ENCODE results near the gene PXYLP1.
"Not testable (repeated sequence)": the region's sequence is repeated elsewhere in the genome, so short reads cannot be mapped to it uniquely, and the experiment has no call there.

Gene PXYLP1

GRCh38 chr3:141231101-141231951, at the start of gene PXYLP1:
PXYLP1 (plus strand) TSS chr3:141231825; CDS start chr3:141260176, 28,351 bp downstream.
- DNase-seq: peak; percentile 90

- DNase-seq: no peak
Observed at GRCh38 chr3:141183606-141184005, 48.0 kb upstream of the PXYLP1 start.

- no peak for DNase-seq
Observed at GRCh38 chr3:141184430-141184829, 47.2 kb upstream of the PXYLP1 start.

- no peak for DNase-seq
Observed at GRCh38 chr3:141191097-141191749, 40.4 kb upstream of the PXYLP1 start.

GRCh38 chr3:141192345-141192744, 39.3 kb upstream of the PXYLP1 start:
- DNase-seq: peak; percentile 98

- DNase-seq: no peak
Observed at GRCh38 chr3:141193066-141193830, 38.4 kb upstream of the PXYLP1 start.

GRCh38 chr3:141201122-141201521, 30.5 kb upstream of the PXYLP1 start:
- DNase-seq: no peak

- no peak for DNase-seq
Observed at GRCh38 chr3:141202682-141203081, 28.9 kb upstream of the PXYLP1 start.

GRCh38 chr3:141203866-141204265, 27.8 kb upstream of the PXYLP1 start:
- DNase-seq: no peak

GRCh38 chr3:141204343-141204742, 27.3 kb upstream of the PXYLP1 start:
- no peak for DNase-seq

- DNase-seq: not testable (repeated sequence)
Observed at GRCh38 chr3:141211306-141211705, 20.3 kb upstream of the PXYLP1 start.

GRCh38 chr3:141212101-141212500, 19.5 kb upstream of the PXYLP1 start:
- no peak for DNase-seq

GRCh38 chr3:141212555-141212954, 19.1 kb upstream of the PXYLP1 start:
- no peak for DNase-seq

GRCh38 chr3:141216975-141217374, 14.7 kb upstream of the PXYLP1 start:
- DNase-seq: no peak

GRCh38 chr3:141217389-141217788, 14.2 kb upstream of the PXYLP1 start:
- DNase-seq: no peak

GRCh38 chr3:141218162-141218835, 13.3 kb upstream of the PXYLP1 start:
- no peak for DNase-seq

- DNase-seq: no peak
Observed at GRCh38 chr3:141218926-141219325, 12.7 kb upstream of the PXYLP1 start.

- DNase-seq: no peak
Observed at GRCh38 chr3:141223673-141224166, 7.9 kb upstream of the PXYLP1 start.

- no peak for DNase-seq
Observed at GRCh38 chr3:141225939-141226338, 5.7 kb upstream of the PXYLP1 start.

- no peak for DNase-seq
Observed at GRCh38 chr3:141227216-141227615, 4.4 kb upstream of the PXYLP1 start.

- DNase-seq: no peak
Observed at GRCh38 chr3:141227752-141228151, 3.9 kb upstream of the PXYLP1 start.

GRCh38 chr3:141228395-141228794, 3.2 kb upstream of the PXYLP1 start:
- DNase-seq: no peak

GRCh38 chr3:141229132-141229531, 2.5 kb upstream of the PXYLP1 start:
- DNase-seq: no peak

Data from activated CD8-positive, alpha-beta memory T cell treated with anti-CD3 and anti-CD28 coated beads, Interleukin-2, amount 50 U/mL, for 4 hours (primary cell).